Colonic mucosa (tissue), 4 donors: Measurements from ENCODE around the gene PNPLA1. TPM values are rescaled to one million over a fixed set of nuclear protein-coding genes. Genes with fewer than 3 reads are reported as not detected.
A peak's percentile ranks its signal among the peaks of the same experiment; 100 is the strongest.

ENCODE experiments used
- DNase-seq: peaks from one replicate; pipeline ENCODE4 v3.0.0-alpha.2; 2020
- H3K27ac ChIP-seq: fragments of 200-600 bp; one replicate; pipeline ENCODE4 v1.8.0; 2021
- H3K27me3 ChIP-seq: fragments of 200-600 bp; one replicate; pipeline ENCODE4 v1.8.0; 2021
- H3K36me3 ChIP-seq: fragments of 200-600 bp; one replicate; pipeline ENCODE4 v1.8.0; 2021
- H3K4me1 ChIP-seq: fragments of 200-600 bp; one replicate; pipeline ENCODE4 v1.8.0; 2021; ENCODE audit warnings: mild to moderate bottlenecking
- H3K4me3 ChIP-seq: fragments of 200-600 bp; one replicate; pipeline ENCODE4 v1.8.0; 2021
- H3K9ac ChIP-seq, 2 donors: one replicate each; pipeline ENCODE4 v1.7.0; 2013; ENCODE audit warnings: control low read depth in 2 of 2, low read depth in 2 of 2, low read length in 2 of 2
- H3K9me3 ChIP-seq: fragments of 200-600 bp; one replicate; pipeline ENCODE4 v1.8.0; 2021
- intact Hi-C: fragments of 100-400 bp; cut with DNase I; formaldehyde crosslinking; loops from one replicate; pipeline ENCODE4 v1.14.1; 2022
- total RNA-seq, 2 donors: library from RNA; stranded (reverse); fragmentation: NEBNext Ultra II Directional in 1 of 2; extraction: Animal tissue kit (Norgen Biotek cat#: 25700) in 1 of 2; gene quantifications; one replicate each; pipeline ENCODE4 v1.2.1, GENCODE V29; 2021
- TF ChIP-seq, protein P1 (sequence below): fragments of 200-600 bp; IDR thresholded peaks from one replicate; pipeline ENCODE4 v1.8.0; 2022; ENCODE audit warnings: antibody characterized with exemption, mild to moderate bottlenecking
- donor health status: healthy.
- donor health status: DM: no; HTN: no; CAD: no.
- donor health status: DM: no; HTN: no; CAD: no.

The PNPLA1 gene, protein sequence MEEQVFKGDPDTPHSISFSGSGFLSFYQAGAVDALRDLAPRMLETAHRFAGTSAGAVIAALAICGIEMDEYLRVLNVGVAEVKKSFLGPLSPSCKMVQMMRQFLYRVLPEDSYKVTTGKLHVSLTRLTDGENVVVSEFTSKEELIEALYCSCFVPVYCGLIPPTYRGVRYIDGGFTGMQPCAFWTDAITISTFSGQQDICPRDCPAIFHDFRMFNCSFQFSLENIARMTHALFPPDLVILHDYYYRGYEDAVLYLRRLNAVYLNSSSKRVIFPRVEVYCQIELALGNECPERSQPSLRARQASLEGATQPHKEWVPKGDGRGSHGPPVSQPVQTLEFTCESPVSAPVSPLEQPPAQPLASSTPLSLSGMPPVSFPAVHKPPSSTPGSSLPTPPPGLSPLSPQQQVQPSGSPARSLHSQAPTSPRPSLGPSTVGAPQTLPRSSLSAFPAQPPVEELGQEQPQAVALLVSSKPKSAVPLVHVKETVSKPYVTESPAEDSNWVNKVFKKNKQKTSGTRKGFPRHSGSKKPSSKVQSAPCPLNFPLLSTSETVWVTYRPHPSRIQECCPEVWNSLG
- under 1 TPM; 0.35 TPM for total RNA-seq

DNA sequence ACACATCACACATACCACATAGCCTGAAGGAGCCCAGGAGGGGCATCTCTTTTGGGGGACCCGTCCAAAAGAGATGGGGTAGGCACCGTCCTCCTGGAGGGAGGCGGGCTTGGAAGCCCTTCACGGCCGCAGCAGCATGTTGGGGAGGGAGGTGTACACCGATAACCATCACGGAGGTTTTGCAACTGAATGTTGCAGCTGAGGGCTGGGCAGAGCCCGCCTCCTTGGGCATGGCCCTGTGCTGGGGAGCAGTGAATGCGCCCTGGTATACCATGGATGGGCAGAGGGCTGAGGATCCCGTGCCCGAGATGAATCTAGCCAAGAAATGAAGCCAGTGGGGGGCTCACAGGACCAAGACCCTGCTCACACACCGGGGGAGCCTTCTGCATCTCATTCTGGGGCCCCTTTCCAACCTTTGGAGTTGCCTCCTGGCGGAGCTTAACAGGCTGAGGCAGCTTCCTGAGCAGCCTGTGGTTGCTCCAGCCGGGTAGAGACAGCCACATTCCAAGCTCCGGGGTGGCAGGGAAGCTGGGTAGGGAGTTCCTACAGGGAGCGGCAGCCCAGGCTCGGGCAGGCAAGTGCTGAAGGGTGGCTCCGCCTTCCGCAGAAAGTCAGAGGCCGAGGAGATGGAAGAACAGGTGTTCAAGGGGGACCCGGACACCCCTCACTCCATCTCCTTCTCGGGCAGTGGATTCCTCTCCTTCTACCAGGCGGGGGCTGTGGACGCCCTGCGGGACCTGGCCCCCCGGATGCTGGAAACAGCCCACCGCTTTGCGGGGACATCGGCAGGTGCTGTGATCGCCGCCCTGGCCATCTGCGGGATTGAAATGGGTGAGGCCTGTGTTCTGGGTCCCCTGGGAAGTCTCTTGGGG is at the start of gene PNPLA1:
TSS of gene PNPLA1 (plus strand) at position 227 of the 872 bp plus-strand sequence. CDS start at position 627, 400 bp downstream.
- Histone ChIP-seq H3K9ac (no peak within 1 kb of the TSS), H3K4me1 (no peaks in the 10 kb centered on the region), H3K9me3 (no peaks in the 10 kb centered on the region), H3K27me3 (no peaks in the 10 kb centered on the region), H3K36me3 (no peaks in the 10 kb centered on the region), H3K4me3 (no peak within 1 kb of the TSS), H3K27ac (no peak within 1 kb of the TSS)
- intact Hi-C loops: no loop called here
- DNase-seq: no peak
- TF ChIP-seq, protein P1, sequence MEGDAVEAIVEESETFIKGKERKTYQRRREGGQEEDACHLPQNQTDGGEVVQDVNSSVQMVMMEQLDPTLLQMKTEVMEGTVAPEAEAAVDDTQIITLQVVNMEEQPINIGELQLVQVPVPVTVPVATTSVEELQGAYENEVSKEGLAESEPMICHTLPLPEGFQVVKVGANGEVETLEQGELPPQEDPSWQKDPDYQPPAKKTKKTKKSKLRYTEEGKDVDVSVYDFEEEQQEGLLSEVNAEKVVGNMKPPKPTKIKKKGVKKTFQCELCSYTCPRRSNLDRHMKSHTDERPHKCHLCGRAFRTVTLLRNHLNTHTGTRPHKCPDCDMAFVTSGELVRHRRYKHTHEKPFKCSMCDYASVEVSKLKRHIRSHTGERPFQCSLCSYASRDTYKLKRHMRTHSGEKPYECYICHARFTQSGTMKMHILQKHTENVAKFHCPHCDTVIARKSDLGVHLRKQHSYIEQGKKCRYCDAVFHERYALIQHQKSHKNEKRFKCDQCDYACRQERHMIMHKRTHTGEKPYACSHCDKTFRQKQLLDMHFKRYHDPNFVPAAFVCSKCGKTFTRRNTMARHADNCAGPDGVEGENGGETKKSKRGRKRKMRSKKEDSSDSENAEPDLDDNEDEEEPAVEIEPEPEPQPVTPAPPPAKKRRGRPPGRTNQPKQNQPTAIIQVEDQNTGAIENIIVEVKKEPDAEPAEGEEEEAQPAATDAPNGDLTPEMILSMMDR: no peak

DNA sequence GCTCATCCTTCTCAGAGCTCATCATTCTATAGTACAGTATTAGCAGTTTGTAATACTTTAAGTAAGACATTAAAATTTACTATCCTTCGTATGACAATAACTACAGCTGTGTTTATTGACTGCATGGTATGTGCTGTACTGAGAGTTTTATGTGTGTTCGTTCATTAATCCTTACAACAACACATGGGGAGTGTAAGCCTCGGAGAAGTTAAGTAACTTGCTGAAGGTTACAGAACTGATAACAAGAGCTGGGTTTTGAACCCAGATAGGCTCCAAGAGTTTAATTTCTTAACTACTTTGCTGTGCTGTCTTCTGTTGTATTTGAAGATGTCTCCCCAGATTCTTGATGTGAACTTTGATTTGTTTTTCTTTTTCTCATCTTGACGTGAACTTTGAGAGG is 49.6 kb upstream of the PNPLA1 start:
- H3K27me3 ChIP-seq: no peaks in the 10 kb centered on the region
- H3K4me1 ChIP-seq: peaks cover 27% of the 10 kb centered on the region
- no peak overlapping the region for H3K9ac ChIP-seq
- peaks cover 8% of the 10 kb centered on the region for H3K36me3 ChIP-seq
- H3K9me3 ChIP-seq: no peaks in the 10 kb centered on the region
- no peak overlapping the region for H3K4me3 ChIP-seq
- intact Hi-C loops: no loop called here
- TF ChIP-seq, protein P1: no peak
- no peak for DNase-seq
- no peak overlapping the region for H3K27ac ChIP-seq

DNA sequence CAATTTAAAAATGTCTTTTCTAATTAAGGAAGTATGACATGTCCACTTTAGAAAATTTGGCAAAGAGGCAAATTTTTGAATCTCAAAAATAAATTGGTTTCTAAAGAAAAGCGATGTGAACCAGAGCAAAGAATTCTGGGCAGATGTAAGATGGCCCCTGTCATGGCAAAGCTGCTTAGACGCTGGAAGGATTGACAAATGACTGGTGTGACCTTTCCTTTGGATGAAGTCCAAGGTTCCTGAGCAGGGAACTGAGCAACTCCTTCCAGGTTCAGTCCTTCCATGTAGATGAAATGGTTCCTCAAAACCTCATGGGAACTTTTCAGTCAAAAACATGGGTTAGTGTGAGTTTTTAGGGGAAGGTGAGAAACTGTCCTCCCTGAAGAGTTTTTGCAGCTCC is 48.2 kb upstream of the PNPLA1 start:
- Histone ChIP-seq H3K36me3 (peaks cover 8% of the 10 kb centered on the region), H3K27me3 (no peaks in the 10 kb centered on the region), H3K9me3 (no peaks in the 10 kb centered on the region), H3K4me3 (no peak overlapping the region), H3K4me1 (peaks cover 27% of the 10 kb centered on the region), H3K27ac (peak overlapping the region; percentile 16), H3K9ac (peak overlapping the region in 1 of 2 donors; percentile 55)
- intact Hi-C loops: no loop called here
- TF ChIP-seq, protein P1: no peak
- no peak for DNase-seq

GRCh38 chr6:36222924-36223323 is 46.9 kb upstream of the PNPLA1 start:
- intact Hi-C loops: no loop called here
- H3K27me3 ChIP-seq: no peaks in the 10 kb centered on the region
- H3K9me3 ChIP-seq: no peaks in the 10 kb centered on the region
- TF ChIP-seq, protein P1: no peak
- no peak overlapping the region for H3K4me3 ChIP-seq
- peaks cover 27% of the 10 kb centered on the region for H3K4me1 ChIP-seq
- peaks cover 8% of the 10 kb centered on the region for H3K36me3 ChIP-seq
- peak overlapping the region in 1 of 2 donors; percentile 16 for H3K9ac ChIP-seq
- H3K27ac ChIP-seq: no peak overlapping the region
- peak; percentile 66 for DNase-seq

DNA sequence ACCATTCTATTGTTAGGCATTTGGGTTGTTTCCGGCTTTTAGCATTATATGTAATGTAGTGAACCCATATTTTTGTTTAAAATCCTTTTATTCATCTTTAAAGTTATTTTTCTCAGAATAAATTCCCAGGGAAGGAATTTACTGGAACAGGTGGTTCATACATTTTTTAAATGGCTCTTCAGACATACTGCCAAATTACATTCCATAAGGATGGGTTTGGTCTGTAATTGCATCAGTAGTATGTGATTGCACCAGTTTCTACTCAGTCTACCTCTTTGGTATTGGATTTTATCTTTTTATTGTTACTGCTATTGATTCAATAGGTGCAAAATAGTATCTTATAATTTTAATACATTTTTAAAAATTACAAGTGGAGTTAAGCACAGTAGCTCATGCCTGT is 46.2 kb upstream of the PNPLA1 start:
- no peak overlapping the region for H3K9ac ChIP-seq
- no peaks in the 10 kb centered on the region for H3K9me3 ChIP-seq
- no peak overlapping the region for H3K4me3 ChIP-seq
- H3K27ac ChIP-seq: no peak overlapping the region
- peaks cover 34% of the 10 kb centered on the region for H3K4me1 ChIP-seq
- H3K27me3 ChIP-seq: no peaks in the 10 kb centered on the region
- TF ChIP-seq, protein P1: no peak
- no peak for DNase-seq
- intact Hi-C loops: no loop called here
- H3K36me3 ChIP-seq: peaks cover 8% of the 10 kb centered on the region
